ENCODE results near the gene CYP19A1. TPM values are rescaled to one million over a fixed set of nuclear protein-coding genes. Genes with fewer than 3 reads are reported as not detected.

Gene CYP19A1
- total and polyA plus RNA-seq, 2 of the 8 experiments (the other 6 are each of a cell fraction or from before 2014, with no cell fraction given): not detected

DNA sequence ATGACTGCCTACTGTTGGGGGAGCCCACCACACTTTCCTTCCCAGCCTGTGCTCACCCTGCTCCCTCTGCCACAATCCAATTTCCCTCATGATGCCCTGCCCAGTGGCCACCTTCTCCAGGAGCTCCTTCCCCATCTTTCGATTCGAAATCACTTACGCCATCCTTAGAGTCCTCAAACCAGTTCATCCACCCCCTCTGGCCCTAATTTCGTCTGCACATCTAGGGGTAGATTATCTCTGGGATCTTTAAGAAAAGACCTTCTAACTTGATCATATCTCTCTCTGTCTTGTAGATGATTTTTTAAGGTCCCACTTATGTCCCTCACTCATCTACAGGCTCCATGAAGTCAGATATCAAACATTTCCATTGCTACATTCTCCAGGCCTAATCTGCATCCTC lies 17.1 kb downstream of the CYP19A1 start (continued):
- TF ChIP-seq, protein P1, sequence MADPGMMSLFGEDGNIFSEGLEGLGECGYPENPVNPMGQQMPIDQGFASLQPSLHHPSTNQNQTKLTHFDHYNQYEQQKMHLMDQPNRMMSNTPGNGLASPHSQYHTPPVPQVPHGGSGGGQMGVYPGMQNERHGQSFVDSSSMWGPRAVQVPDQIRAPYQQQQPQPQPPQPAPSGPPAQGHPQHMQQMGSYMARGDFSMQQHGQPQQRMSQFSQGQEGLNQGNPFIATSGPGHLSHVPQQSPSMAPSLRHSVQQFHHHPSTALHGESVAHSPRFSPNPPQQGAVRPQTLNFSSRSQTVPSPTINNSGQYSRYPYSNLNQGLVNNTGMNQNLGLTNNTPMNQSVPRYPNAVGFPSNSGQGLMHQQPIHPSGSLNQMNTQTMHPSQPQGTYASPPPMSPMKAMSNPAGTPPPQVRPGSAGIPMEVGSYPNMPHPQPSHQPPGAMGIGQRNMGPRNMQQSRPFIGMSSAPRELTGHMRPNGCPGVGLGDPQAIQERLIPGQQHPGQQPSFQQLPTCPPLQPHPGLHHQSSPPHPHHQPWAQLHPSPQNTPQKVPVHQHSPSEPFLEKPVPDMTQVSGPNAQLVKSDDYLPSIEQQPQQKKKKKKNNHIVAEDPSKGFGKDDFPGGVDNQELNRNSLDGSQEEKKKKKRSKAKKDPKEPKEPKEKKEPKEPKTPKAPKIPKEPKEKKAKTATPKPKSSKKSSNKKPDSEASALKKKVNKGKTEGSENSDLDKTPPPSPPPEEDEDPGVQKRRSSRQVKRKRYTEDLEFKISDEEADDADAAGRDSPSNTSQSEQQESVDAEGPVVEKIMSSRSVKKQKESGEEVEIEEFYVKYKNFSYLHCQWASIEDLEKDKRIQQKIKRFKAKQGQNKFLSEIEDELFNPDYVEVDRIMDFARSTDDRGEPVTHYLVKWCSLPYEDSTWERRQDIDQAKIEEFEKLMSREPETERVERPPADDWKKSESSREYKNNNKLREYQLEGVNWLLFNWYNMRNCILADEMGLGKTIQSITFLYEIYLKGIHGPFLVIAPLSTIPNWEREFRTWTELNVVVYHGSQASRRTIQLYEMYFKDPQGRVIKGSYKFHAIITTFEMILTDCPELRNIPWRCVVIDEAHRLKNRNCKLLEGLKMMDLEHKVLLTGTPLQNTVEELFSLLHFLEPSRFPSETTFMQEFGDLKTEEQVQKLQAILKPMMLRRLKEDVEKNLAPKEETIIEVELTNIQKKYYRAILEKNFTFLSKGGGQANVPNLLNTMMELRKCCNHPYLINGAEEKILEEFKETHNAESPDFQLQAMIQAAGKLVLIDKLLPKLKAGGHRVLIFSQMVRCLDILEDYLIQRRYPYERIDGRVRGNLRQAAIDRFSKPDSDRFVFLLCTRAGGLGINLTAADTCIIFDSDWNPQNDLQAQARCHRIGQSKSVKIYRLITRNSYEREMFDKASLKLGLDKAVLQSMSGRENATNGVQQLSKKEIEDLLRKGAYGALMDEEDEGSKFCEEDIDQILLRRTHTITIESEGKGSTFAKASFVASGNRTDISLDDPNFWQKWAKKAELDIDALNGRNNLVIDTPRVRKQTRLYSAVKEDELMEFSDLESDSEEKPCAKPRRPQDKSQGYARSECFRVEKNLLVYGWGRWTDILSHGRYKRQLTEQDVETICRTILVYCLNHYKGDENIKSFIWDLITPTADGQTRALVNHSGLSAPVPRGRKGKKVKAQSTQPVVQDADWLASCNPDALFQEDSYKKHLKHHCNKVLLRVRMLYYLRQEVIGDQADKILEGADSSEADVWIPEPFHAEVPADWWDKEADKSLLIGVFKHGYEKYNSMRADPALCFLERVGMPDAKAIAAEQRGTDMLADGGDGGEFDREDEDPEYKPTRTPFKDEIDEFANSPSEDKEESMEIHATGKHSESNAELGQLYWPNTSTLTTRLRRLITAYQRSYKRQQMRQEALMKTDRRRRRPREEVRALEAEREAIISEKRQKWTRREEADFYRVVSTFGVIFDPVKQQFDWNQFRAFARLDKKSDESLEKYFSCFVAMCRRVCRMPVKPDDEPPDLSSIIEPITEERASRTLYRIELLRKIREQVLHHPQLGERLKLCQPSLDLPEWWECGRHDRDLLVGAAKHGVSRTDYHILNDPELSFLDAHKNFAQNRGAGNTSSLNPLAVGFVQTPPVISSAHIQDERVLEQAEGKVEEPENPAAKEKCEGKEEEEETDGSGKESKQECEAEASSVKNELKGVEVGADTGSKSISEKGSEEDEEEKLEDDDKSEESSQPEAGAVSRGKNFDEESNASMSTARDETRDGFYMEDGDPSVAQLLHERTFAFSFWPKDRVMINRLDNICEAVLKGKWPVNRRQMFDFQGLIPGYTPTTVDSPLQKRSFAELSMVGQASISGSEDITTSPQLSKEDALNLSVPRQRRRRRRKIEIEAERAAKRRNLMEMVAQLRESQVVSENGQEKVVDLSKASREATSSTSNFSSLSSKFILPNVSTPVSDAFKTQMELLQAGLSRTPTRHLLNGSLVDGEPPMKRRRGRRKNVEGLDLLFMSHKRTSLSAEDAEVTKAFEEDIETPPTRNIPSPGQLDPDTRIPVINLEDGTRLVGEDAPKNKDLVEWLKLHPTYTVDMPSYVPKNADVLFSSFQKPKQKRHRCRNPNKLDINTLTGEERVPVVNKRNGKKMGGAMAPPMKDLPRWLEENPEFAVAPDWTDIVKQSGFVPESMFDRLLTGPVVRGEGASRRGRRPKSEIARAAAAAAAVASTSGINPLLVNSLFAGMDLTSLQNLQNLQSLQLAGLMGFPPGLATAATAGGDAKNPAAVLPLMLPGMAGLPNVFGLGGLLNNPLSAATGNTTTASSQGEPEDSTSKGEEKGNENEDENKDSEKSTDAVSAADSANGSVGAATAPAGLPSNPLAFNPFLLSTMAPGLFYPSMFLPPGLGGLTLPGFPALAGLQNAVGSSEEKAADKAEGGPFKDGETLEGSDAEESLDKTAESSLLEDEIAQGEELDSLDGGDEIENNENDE (IDR thresholded peaks at IDR 0.05; ENCODE audit: insufficient replicate concordance, low read length): no peak
- no peak for TF ChIP-seq CHD2 (IDR thresholded peaks at IDR 0.05; ENCODE audit: low read length)
